SHP77 (cell line): ENCODE results near the gene IQCF5.
"Not testable (repeated sequence)": the region's sequence is repeated elsewhere in the genome, so short reads cannot be mapped to it uniquely, and the experiment has no call there.

ENCODE experiments used
- DNase-seq, 2 experiments: peaks; one replicate each; lab custom pipeline; 2025; lab: John Stamatoyannopoulos, UW

Gene IQCF5

DNA sequence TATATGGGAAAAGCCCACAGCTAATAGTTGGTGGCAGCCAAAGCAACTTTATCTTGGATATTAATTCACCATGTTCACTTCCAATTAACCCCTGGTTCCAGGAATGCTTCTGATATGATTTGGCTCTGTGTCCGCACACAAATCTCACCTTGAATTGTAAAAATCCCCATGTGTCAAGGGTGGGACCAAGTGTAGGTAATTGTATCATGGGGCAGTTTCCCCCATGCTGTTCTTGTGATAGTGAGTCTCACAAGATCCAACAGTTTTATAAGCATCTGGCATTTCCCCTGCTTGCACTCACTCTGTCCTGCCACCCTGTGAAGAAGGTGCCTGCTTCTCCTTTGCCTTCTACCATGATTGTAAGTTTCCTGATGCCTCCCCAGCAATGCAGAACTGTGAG lies 6.5 kb downstream of the IQCF5 start:
- not testable (repeated sequence) for DNase-seq

DNA sequence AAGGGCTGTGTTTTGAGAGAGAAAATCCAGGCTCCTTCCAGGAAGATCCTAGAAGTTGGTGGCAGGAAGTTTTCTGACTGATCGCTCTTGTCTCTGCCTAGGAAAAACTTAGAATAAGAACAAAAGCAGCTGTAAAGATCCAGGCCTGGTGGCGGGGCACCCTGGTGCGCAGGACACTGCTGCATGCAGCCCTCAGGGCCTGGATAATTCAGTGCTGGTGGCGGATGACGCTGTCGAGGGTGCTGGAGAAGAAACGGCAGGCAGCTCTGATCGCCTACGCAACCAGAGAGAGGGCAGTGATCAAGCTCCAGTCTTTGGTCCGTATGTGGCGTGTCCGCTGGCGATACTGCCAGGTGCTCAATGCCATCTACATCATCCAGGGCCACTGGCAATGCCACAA lies 12.5 kb downstream of the IQCF5 start:
- no peak for DNase-seq

- DNase-seq = no peak
Observed at GRCh38 chr3:51860703-51861665, 14.4 kb downstream of the IQCF5 start, which contains the start of gene IQCF2. Gene IQCF2 (plus strand): TSS chr3:51861615. CDS start chr3:51861667, 52 bp downstream.

- DNase-seq = not testable (repeated sequence)
Observed at GRCh38 chr3:51855411-51855810, 20.0 kb downstream of the IQCF5 start.

GRCh38 chr3:51845129-51845528 lies 30.3 kb downstream of the IQCF5 start:
- DNase-seq = no peak

DNA sequence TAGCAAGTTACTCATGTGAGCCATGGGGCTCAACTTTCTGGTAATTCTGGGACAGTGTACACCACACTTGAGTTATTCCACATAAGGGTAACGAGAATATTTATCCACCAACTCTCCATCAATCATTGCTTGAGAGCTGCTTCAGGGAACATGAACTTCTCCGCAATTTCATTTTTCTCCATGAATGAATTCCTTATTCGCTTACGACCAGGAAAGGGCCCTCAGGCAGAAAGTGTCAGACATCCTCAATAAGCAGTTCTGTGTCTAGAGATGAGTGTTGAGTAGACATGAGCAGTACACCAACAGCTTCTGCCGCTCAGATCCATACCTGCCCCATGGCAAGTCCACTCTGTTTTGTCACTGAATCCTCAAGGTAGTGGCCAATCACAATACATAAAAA lies 38.8 kb downstream of the IQCF5 start:
- no peak for DNase-seq

DNA sequence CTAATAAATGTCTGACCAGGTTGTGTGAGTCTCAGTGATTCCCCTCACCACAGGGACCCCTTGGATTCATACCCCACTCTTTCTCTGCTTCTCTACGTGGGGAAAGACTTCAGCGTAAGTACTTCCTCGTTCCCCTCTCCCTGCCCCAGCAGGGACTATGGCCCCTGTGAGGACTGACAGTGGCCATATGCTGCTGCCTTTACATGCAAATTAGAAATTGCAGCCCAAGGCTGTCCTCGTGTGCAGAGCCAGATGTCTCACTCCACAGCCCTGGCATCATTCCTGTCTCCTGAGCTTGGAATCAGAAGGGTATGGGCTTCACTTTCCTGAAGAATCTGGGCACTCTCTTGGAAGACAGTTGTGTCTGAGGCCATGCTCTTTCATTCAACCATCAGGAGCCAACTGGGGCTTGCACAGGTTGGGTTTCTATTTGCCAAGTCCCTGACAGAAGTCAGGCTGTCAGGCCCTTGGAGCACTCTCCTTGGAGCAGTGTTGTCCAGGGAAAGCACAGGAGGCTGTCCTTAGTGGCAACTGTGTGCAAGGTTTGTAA lies 44.5 kb downstream of the IQCF5 start:
- no peak for DNase-seq

DNA sequence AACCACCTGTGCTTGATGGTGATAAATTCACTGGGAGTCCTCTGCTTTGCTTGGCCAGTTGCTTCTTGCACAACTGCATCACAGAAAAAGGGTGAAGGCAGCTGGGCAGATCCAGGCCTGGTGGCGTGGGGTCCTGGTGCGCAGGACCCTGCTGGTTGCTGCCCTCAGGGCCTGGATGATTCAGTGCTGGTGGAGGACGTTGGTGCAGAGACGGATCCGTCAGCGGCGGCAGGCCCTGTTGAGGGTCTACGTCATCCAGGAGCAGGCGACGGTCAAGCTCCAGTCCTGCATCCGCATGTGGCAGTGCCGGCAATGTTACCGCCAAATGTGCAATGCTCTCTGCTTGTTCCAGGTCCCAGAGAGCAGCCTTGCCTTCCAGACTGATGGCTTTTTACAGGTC lies 45.1 kb downstream of the IQCF5 start:
- DNase-seq = no peak

GRCh38 chr3:51828297-51828696 lies 47.1 kb downstream of the IQCF5 start:
- DNase-seq = no peak
